AG08395 (cell line): ENCODE measurements around the gene ADAMTS16.
A peak's percentile ranks its signal among the peaks of the same experiment; 100 is the strongest.

Source experiments
- DNase-seq: peaks from one replicate; pipeline ENCODE4 v3.0.0; 2012; ENCODE audit warnings: mixed read lengths, low spot score

ADAMTS16 gene

GRCh38 chr5:5234912-5235311 is 94.8 kb downstream of the ADAMTS16 start:
- DNase-seq = no peak

DNA sequence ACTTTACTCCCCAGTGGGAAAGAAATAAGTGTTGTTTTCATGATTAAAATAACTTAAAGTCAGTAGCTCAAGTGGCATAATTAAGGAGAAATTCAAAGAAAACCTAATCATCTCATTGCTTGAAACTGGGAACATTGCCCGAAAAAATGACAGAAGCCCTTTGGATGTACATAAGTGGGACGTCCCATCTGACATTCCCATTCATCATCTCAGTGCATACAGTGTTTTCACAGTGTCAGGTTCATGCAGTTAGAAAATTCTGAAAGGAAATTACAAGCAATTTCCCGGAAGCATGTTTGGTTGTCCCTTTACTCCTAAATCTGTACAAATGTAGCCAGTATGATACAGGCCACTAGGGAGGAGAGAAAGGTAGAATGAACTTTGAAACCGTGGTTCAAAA is 95.6 kb downstream of the ADAMTS16 start:
- no peak for DNase-seq

- DNase-seq = no peak
These were observed 99.1 kb downstream of the ADAMTS16 start for GRCh38 chr5:5239191-5239590.

DNA sequence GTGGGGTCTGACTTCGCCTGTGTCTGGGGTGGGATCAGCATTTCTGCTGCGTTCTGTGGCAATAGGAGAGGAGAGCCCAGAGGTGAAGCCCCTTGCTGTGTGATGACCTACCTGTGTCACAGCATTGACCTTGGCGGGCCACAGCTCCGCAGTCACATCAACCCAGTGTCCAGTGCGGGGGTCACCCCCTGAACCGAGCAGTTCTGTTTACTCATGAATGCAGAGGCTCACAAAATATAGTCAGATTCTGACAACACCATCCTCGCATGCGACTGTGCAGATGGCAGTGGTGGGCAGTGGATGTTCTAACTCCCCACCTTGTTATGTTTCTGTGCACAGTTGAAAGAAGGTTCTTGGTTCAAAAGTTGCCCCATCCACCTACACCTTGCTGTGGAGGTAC is 100.1 kb downstream of the ADAMTS16 start:
- no peak for DNase-seq

DNA sequence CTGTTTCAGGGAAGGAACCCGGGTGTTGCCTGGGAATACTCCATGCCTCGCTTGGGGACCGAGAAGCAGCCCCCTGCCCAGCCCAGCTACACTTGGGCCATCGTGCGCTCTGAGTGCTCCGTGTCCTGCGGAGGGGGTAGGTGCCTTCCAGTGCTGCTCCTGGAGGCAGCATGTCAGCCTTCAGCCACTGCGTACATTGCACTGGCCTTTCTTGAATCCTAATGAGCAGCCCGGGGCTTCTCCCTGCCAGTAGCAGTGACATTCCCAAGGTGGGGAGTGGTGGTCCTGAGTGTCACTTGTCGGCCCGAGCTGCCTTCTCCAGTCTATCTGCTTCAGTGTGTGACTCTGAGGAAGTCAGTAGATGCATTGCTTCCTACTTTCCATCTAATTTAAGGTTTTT is 101.9 kb downstream of the ADAMTS16 start:
- DNase-seq = no peak

- no peak for DNase-seq
These were observed 106.6 kb downstream of the ADAMTS16 start for GRCh38 chr5:5246736-5247135.

- DNase-seq = no peak
These were observed 110.6 kb downstream of the ADAMTS16 start for GRCh38 chr5:5250758-5251157.

GRCh38 chr5:5252106-5252505 is 112.0 kb downstream of the ADAMTS16 start:
- no peak for DNase-seq

DNA sequence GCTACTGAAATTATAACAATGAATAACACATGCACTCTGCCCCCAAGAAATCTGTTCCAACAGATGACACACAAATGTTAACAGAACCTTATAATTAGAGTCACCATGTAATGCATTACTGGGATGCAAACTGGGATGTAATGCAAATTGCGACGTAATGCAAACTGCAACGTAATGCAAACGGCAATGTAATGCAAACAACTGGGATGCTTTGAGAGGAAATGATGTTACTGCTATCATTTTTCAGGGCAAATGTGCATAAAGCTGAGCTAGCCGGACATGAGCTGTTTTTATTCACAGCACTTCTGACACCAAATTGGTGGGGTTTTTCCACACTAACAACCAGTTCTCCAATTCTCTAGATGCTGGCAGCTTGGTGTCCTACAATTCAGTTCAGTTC is 117.2 kb downstream of the ADAMTS16 start:
- DNase-seq = no peak

DNA sequence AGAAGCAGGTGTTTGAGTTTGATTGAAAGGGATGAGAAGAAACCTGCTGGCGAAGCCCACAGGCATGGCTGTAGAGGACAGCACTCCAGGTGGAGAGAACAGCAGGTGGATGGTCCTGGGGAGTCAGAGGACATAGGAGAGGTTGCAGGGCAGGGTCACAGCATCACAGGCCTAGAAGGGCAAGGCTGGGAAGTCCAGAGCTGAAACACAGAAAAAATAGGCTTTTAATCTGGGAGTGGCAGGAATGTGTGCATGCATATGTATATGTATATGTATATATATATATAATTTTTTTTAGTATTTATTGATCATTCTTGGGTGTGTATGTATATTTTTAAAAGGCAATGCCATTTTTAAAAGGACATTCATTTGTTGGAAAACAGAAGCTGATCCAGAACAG is 118.4 kb downstream of the ADAMTS16 start:
- no peak for DNase-seq

GRCh38 chr5:5264727-5265126 is 124.6 kb downstream of the ADAMTS16 start:
- no peak for DNase-seq

DNA sequence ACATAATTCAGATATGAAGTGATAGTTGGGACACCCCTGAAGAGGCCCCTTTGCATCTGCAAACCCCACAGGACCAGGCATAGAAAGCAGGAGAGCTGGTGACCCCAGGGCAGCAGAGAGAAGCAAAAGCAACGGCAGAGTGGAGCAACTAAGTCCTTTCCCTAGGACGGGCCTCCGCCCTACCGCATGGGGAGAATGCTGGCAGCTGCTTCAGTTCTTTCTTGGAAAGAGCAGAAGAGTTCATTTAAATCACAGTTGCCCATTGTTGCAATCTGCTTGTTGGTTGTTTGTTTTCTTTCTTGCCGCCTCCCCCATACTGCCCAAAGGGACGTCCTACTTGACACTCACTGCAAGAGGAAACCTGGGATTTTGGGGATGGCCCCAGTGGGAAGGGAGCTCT is 126.2 kb downstream of the ADAMTS16 start:
- no peak for DNase-seq

DNA sequence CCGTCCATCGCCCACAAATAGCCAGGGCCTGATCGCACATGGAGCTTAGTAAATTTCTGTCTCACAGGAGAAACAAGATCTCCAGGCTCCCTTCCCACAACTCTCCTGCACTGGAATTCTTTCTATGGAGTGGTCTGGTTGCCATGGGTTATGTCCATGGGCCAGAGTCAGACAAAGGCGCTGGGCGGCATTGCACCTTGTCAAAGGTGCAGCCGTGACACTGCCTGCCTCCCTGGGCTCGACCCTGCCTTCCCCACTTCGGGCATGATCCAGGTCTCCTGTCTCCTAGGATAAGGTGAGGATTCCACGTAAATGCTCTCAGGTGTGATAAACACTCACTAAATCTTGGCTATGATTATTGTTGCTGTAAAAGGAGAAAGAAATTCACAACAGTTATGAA is 130.0 kb downstream of the ADAMTS16 start:
- DNase-seq = no peak

- DNase-seq = peak; percentile 81
These were observed 131.0 kb downstream of the ADAMTS16 start for GRCh38 chr5:5270958-5271785.

GRCh38 chr5:5271786-5272321 is 131.7 kb downstream of the ADAMTS16 start:
- DNase-seq = no peak

GRCh38 chr5:5273398-5273797 is 133.3 kb downstream of the ADAMTS16 start:
- DNase-seq = no peak

GRCh38 chr5:5273976-5274375 is 133.8 kb downstream of the ADAMTS16 start:
- no peak for DNase-seq

GRCh38 chr5:5275211-5275610 is 135.1 kb downstream of the ADAMTS16 start:
- DNase-seq = no peak

DNA sequence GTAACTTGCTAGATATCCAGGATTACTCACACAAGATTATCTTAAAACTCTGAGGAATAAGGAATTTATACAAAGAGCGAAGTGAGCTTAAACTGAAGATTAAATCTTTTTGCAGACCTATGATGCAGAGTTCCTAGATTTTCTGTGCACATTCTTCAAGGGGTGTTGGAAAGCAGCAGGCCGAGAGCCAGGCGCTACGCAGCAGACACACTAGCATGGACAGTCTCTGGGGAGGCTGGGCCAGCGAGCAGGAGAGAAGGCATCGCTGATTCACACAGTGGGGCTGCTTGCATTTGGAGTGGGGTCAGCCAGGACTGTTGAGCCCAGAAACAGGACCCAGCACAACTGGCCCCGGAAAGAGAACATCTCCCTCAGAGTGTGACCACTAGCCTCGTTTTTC is 136.3 kb downstream of the ADAMTS16 start:
- no peak for DNase-seq

DNA sequence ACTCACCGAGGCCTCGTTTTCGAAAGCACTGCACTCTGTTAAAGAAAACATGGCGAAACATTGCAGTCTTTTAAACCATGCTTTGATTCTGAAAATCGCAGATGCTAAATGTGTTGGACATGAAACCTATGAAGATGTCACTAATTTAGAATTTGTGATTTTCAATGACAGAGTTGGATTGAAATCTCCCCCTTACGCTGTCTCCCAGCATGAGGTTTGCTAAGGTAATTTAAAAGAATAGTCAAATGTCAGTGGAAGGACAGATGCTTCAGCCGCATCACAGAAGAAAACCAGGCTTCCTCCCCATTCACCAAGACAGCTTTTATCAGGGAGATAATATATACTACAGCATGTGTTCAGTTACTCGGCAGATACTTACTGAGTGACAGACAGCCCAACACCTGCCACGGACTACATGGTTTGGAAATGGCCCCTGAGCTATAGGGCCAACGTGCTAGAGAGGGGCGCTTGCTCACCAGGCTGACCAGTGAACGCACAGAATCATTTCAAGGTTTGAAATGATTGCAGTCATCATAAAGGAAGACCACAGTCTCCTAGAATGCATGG is 136.9 kb downstream of the ADAMTS16 start:
- no peak for DNase-seq

- no peak for DNase-seq
These were observed 138.2 kb downstream of the ADAMTS16 start for GRCh38 chr5:5278201-5278814.

DNA sequence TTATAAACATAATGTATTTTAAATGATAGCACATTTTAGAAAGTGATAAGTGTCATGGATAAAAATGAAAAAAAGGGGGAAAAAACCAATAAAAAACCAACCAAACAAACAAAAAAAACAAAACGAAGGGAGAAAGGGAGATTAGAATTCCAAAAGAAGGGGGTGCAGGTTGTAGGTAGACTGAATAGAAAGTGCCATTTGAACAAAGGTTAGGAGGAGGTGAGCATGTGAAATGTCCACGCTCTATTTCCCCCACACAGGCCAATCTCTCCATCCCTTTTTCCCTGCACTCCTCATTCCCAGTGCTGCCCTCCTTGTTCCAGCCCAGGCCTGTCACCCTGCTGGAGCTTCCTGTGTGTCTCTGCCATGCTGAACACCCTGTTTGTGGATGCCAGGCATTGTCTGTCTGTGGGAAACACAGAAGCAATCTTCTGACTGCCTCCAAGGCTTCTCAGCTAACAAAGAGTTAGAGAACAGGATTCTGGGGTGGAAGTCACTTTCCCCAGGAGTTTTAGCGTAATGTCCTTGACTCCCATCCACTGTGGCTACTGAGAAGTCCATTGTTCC is 138.8 kb downstream of the ADAMTS16 start:
- no peak for DNase-seq

- no peak for DNase-seq
These were observed 145.8 kb downstream of the ADAMTS16 start for GRCh38 chr5:5285906-5286305.
